Endothelial cell of umbilical vein (primary cell): Measurements from ENCODE around the gene CXCL3. TPM values are rescaled to one million over a fixed set of nuclear protein-coding genes. Genes with fewer than 3 reads are reported as not detected.

Source experiments
- BruUV-seq: library from RNA; stranded (reverse); fragments of 400-500 nt; replicated peaks from 2 replicates; lab custom pipeline; 2021; lab: Mats Ljungman, UMichigan
- CTCF ChIA-PET: fragments of 300-600, 350-600 bp; sonication (Branson Sonifier 250); formaldehyde crosslinking; loops from one replicate; lab custom pipeline; 2021; ENCODE audit warnings: antibody characterized with exemption, inconsistent platforms; lab: Charles Lee
- POLR2A ChIA-PET: fragments of 300-600, 350-600 bp; sonication (Branson Sonifier 250); formaldehyde crosslinking; loops from one replicate; lab custom pipeline; 2021; ENCODE audit warnings: antibody characterized with exemption, inconsistent platforms; lab: Charles Lee
- DNase-seq: peaks from one replicate; pipeline ENCODE4 v3.0.0-alpha.2; 2011; ENCODE audit warnings: low read depth, low spot score
- FAIRE-seq: peaks from 2 replicates; lab custom pipeline; 2011; peaks lifted over from hg19 to GRCh38; lab: Jason Lieb, UNC
- H2AFZ ChIP-seq: 2 replicates; pipeline ENCODE4 v1.6.0; 2012; ENCODE audit warnings: low read depth, low read length, control low read depth, inconsistent platforms
- H3K27ac ChIP-seq: 2 replicates; pipeline ENCODE4 v1.5.1; 2011; ENCODE audit warnings: low read depth, mild to moderate bottlenecking, control low read depth, low read length, moderate library complexity; ENCODE audit not compliant: insufficient read depth
- H3K27me3 ChIP-seq, 2 experiments: 2 replicates each; pipeline versions ENCODE4 v1.6.0 to v1.6.1; 2011; ENCODE audit warnings: low read length in 2 of 2, mixed read lengths in 1 of 2; ENCODE audit not compliant: control insufficient read depth in 2 of 2, insufficient read depth in 2 of 2
- H3K36me3 ChIP-seq, 2 experiments: 2 replicates in 1 of 2; 3 replicates in 1 of 2; pipeline ENCODE4 v1.5.1; 2011; ENCODE audit warnings: low read length in 2 of 2, mild to moderate bottlenecking in 1 of 2, moderate library complexity in 1 of 2; ENCODE audit not compliant: control insufficient read depth in 2 of 2, insufficient read depth in 2 of 2; ENCODE audit errors: extremely low read depth in 1 of 2
- H3K4me1 ChIP-seq: 3 replicates; pipeline ENCODE4 v1.5.1; 2011; ENCODE audit warnings: mild to moderate bottlenecking, low read length; ENCODE audit not compliant: control insufficient read depth, insufficient read depth; ENCODE audit errors: extremely low read depth
- H3K4me2 ChIP-seq: 2 replicates; pipeline ENCODE4 v1.6.1; 2011; ENCODE audit warnings: low read length, control low read depth, mixed read lengths; ENCODE audit not compliant: insufficient read depth
- H3K4me3 ChIP-seq, 3 experiments: fragments of 200-600 bp in 1 of 3; sonication (generic), shearing (Covaris generic) in 1 of 3; replicated peaks in 1 of 3; 2 replicates each; pipeline ENCODE4 v1.5.1; 2011 to 2016; ENCODE audit warnings: control low read depth in 3 of 3, low read length in 3 of 3, mild to moderate bottlenecking in 2 of 3, inconsistent platforms in 1 of 3, low read depth in 1 of 3, moderate library complexity in 1 of 3; ENCODE audit not compliant: insufficient read depth in 1 of 3
- H3K79me2 ChIP-seq: 2 replicates; pipeline ENCODE4 v1.6.0; 2012; ENCODE audit warnings: low read length, inconsistent platforms; ENCODE audit not compliant: control insufficient read depth, insufficient read depth
- H3K9ac ChIP-seq: replicated peaks from 2 replicates; pipeline ENCODE3; 2011; ENCODE audit warnings: low read length, control low read depth; ENCODE audit not compliant: insufficient read depth; ENCODE audit errors: extremely low read depth
- H3K9me1 ChIP-seq: replicated peaks from 3 replicates; pipeline ENCODE4 v1.6.0; 2011; ENCODE audit warnings: mild to moderate bottlenecking, low read length; ENCODE audit not compliant: control insufficient read depth, insufficient read depth; ENCODE audit errors: extremely low read depth
- H3K9me3 ChIP-seq: replicated peaks from 2 replicates; pipeline ENCODE4 v1.5.1; 2012; ENCODE audit warnings: low read length, inconsistent platforms; ENCODE audit not compliant: control insufficient read depth, insufficient read depth
- H4K20me1 ChIP-seq: replicated peaks from 2 replicates; pipeline ENCODE3; 2011; ENCODE audit warnings: mild to moderate bottlenecking, low read length; ENCODE audit not compliant: control insufficient read depth, insufficient read depth; ENCODE audit errors: extremely low read depth
- JUN ChIP-seq: IDR thresholded peaks from 2 replicates; pipeline ENCODE4 v1.6.1; 2011; ENCODE audit warnings: borderline replicate concordance, low read depth; ENCODE audit not compliant: insufficient read length, insufficient read depth
- MYC ChIP-seq: IDR thresholded peaks from one replicate; pipeline ENCODE4 v1.6.1; 2011; ENCODE audit warnings: mild to moderate bottlenecking, low read depth, low read length
- POLR2A ChIP-seq: IDR thresholded peaks from 2 replicates; pipeline ENCODE4 v1.6.1; 2012; ENCODE audit warnings: low read depth, mild to moderate bottlenecking, control low read depth, low read length
- dilution Hi-C: fragments of 300-500 bp; cut with MboI; formaldehyde crosslinking; loops from one replicate; pipeline ENCODE4 v1.15.0; 2019; ENCODE audit warnings: low sequenced_read_pairs; ENCODE audit not compliant: extremely low pct_ligation_motif_present
- intact Hi-C: fragments of 100-400 bp; cut with micrococcal nuclease; formaldehyde crosslinking; loops from one replicate; pipeline ENCODE4 v1.10.0; 2022
- polyA plus RNA-seq, 4 experiments: library from polyadenylated mRNA; depleted of rRNA in 3 of 4; stranded (reverse) in 3 of 4; unstranded in 1 of 4; fragments of >200 nt; gene quantifications; 2 replicates each; pipeline versions ENCODE4 v1.2.1 to v1.2.3, GENCODE V29; 2011 to 2012; ENCODE audit warnings: missing spikeins in 1 of 4
- small RNA-seq: library from RNA; depleted of rRNA; stranded (forward); fragments of <200 nt; gene quantifications from one replicate; pipeline ENCODE3, GENCODE V24; 2012; ENCODE audit warnings: low replicate concordance, low read depth; ENCODE audit not compliant: insufficient read depth, insufficient read length
- total RNA-seq: library from RNA; stranded (reverse); gene quantifications from 2 replicates; pipeline ENCODE4 v1.2.3, GENCODE V29; 2021
- TF ChIP-seq, protein P1 (sequence below), 2 donors: IDR thresholded peaks; 1 replicate in 1 of 2; 2 replicates in 1 of 2; pipeline ENCODE4 v1.5.1; 2011; ENCODE audit warnings: low read length in 2 of 2, mild to moderate bottlenecking in 2 of 2, moderate library complexity in 2 of 2, control low read depth in 1 of 2, inconsistent platforms in 1 of 2, low read depth in 1 of 2; ENCODE audit not compliant: insufficient read depth in 1 of 2; ENCODE audit errors: extremely low read depth in 1 of 2

The CXCL3 gene
- total and polyA plus RNA-seq, 2 donors (not counting 3 experiments of a cell fraction or from before 2014, with no cell fraction given) = 1.1 to 1.3 TPM

DNA sequence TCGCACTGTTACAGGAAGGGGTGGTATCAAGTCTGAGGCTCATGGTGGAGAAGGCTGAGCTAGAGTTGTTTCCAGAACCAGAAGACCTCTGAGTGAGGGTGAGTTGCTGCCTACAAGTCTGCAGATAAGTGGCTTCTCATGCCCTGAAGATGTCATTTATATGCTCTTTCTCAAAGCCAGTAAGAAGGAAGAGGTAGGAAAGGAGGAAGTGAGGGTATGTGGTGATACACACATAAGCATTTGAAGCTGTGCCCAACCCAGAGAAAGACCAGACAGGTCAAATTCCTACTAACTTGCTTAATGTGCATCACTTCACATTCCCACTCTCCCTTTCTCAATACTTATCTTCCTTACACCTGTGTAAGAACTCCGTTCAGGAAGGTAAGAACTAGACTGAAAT lies 50.4 kb downstream of the CXCL3 start, which contains the start of gene PPBP:
PPBP (minus strand) TSS at position 130 of the 400 bp plus-strand sequence; CDS start at position 43, 87 bp downstream.
- H3K4me1 ChIP-seq = no peaks in the 10 kb centered on the region
- H3K9ac ChIP-seq = no peak within 1 kb of the TSS
- POLR2A ChIA-PET = no interaction called here
- dilution Hi-C loops = no loop called here
- CTCF ChIA-PET = interaction anchor here (1.0 kb wide), 1 partner anchor 44 kb away, joined by 3 read pairs; no protein-coding TSS in a partner anchor
- H2AFZ ChIP-seq = no peak within 1 kb of the TSS
- H3K4me2 ChIP-seq = no peak within 1 kb of the TSS
- no peaks in the 10 kb centered on the region for H3K9me1 ChIP-seq
- no peak within 1 kb of the TSS for H3K27ac ChIP-seq
- BruUV-seq = no TSS peak
- intact Hi-C loops = no loop called here
- TF ChIP-seq, protein P1, sequence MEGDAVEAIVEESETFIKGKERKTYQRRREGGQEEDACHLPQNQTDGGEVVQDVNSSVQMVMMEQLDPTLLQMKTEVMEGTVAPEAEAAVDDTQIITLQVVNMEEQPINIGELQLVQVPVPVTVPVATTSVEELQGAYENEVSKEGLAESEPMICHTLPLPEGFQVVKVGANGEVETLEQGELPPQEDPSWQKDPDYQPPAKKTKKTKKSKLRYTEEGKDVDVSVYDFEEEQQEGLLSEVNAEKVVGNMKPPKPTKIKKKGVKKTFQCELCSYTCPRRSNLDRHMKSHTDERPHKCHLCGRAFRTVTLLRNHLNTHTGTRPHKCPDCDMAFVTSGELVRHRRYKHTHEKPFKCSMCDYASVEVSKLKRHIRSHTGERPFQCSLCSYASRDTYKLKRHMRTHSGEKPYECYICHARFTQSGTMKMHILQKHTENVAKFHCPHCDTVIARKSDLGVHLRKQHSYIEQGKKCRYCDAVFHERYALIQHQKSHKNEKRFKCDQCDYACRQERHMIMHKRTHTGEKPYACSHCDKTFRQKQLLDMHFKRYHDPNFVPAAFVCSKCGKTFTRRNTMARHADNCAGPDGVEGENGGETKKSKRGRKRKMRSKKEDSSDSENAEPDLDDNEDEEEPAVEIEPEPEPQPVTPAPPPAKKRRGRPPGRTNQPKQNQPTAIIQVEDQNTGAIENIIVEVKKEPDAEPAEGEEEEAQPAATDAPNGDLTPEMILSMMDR (IDR thresholded peaks at IDR 0.05; ENCODE audit: extremely low read depth in 1 of 2, insufficient read depth in 1 of 2, low read depth in 1 of 2, low read length in 2 of 2) = no peak
- TF ChIP-seq POLR2A (no peak), MYC (no peak), JUN (no peak)
- H3K27me3 ChIP-seq = no peaks in the 10 kb centered on the region
- H3K9me3 ChIP-seq = no peaks in the 10 kb centered on the region
- H3K4me3 ChIP-seq = no peak within 1 kb of the TSS
- no peaks in the 10 kb centered on the region for H3K36me3 ChIP-seq
- DNase-seq (no peak), FAIRE-seq (no peak)
- H4K20me1 ChIP-seq = no peaks in the 10 kb centered on the region
- no peaks in the 10 kb centered on the region for H3K79me2 ChIP-seq

Small RNAs within 50 kb of the gene (small RNA-seq; reads per million reads assigned to genes)
- not detected for gene RN7SL218P

Other genes starting within 250 kb of the CXCL3 start
- 0.25 and 1.2 TPM in 2 replicates for gene CXCL6, start 202.0 kb downstream of the CXCL3 start, total RNA-seq
- 0.78 and 0.81 TPM in 2 replicates for gene CXCL6, start 202.0 kb downstream of the CXCL3 start, polyA plus RNA-seq
- gene PF4V1, start 185.4 kb downstream of the CXCL3 start, total RNA-seq = not detected in 2 replicates
- not detected in 2 replicates for gene PF4V1, start 185.4 kb downstream of the CXCL3 start, polyA plus RNA-seq
- gene CXCL1, start 169.3 kb downstream of the CXCL3 start, total RNA-seq = 9.0 and 20.0 TPM in 2 replicates
- 26.7 and 36.0 TPM in 2 replicates for gene CXCL1, start 169.3 kb downstream of the CXCL3 start, polyA plus RNA-seq
- gene PF4, start 56.7 kb downstream of the CXCL3 start, total RNA-seq = not detected in 2 replicates
- not detected in 2 replicates for gene PF4, start 56.7 kb downstream of the CXCL3 start, polyA plus RNA-seq
- not detected in 2 replicates for gene PPBP, start 50.5 kb downstream of the CXCL3 start, total RNA-seq
- gene PPBP, start 50.5 kb downstream of the CXCL3 start, polyA plus RNA-seq = not detected in 2 replicates
- 0.21 and 0.33 TPM in 2 replicates for gene CXCL5, start 40.0 kb downstream of the CXCL3 start, total RNA-seq
- gene CXCL5, start 40.0 kb downstream of the CXCL3 start, polyA plus RNA-seq = 0.25 and 0.40 TPM in 2 replicates
- gene CXCL2, start 60.5 kb upstream of the CXCL3 start, total RNA-seq = 6.2 and 8.6 TPM in 2 replicates
- 15.1 and 15.9 TPM in 2 replicates for gene CXCL2, start 60.5 kb upstream of the CXCL3 start, polyA plus RNA-seq
- gene MTHFD2L, start 119.4 kb upstream of the CXCL3 start, total RNA-seq = 12.4 and 15.2 TPM in 2 replicates
- gene MTHFD2L, start 119.4 kb upstream of the CXCL3 start, polyA plus RNA-seq = 4.4 and 6.9 TPM in 2 replicates